ENCODE results near the gene ADAT3. TPM values are rescaled to one million over a fixed set of nuclear protein-coding genes. Genes with fewer than 3 reads are reported as not detected.
A peak's percentile ranks its signal among the peaks of the same experiment; 100 is the strongest.

ADAT3 gene
- total RNA-seq, 4 donors from 2014 or later = 18.7 to 73.2 (median 30.3) TPM

GRCh38 chr19:1860042-1860775 lies 45.0 kb upstream of the ADAT3 start:
- H3K4me1 ChIP-seq = peaks cover 60 to 82% (median 71%) of the 10 kb centered on the region in 4 donors
- WGBS, 2 donors (ENCODE audit: low coverage in 1 of 2) = 20% methylated on average over 18 of the region's 32 CpGs; no CpG with 5 or more reads in 1 of the 2 donors
- H3K27me3 ChIP-seq = no peaks in the 10 kb centered on the region
- peak overlapping the region; percentile 91 to 96 (median 93) for H3K27ac ChIP-seq
- H3K9me3 ChIP-seq = no peaks in the 10 kb centered on the region
- no peaks in the 10 kb centered on the region for H3K36me3 ChIP-seq
- intact Hi-C loops (cut with DNase I; ENCODE audit: low total_unique reads) = no loop called here
- peak overlapping the region in 2 of 4 donors; percentile 21 to 75 for H3K4me3 ChIP-seq
- peak; percentile 85 for DNase-seq
- in situ Hi-C loops (cut with MboI; ENCODE audit: low pct_ligation_motif_present in 1 of 4, low pct_unique_long_range_greater_than_20kb in 1 of 4, low sequenced_read_pairs in 3 of 4) = no loop called here
- TF ChIP-seq POLR2AphosphoS5 (IDR thresholded peaks at IDR 0.05) (peak in 2 of 3 donors; percentile 43 to 64), EP300 (IDR thresholded peaks at IDR 0.05; ENCODE audit: low read depth) (no peak), CTCF (IDR thresholded peaks at IDR 0.05) (no peak), POLR2A (IDR thresholded peaks at IDR 0.05) (peak; percentile 57)

GRCh38 chr19:1860821-1861598 lies 44.2 kb upstream of the ADAT3 start:
- Histone ChIP-seq H3K4me1 (peaks cover 55 to 77% (median 65%) of the 10 kb centered on the region in 4 donors), H3K9me3 (no peaks in the 10 kb centered on the region), H3K36me3 (no peaks in the 10 kb centered on the region), H3K27ac (peak overlapping the region; percentile 91 to 96 (median 93)), H3K27me3 (no peaks in the 10 kb centered on the region), H3K4me3 (peak overlapping the region in 2 of 4 donors; percentile 73 to 75)
- 49 to 67% methylated on average over 4 to 27 of the region's 28 CpGs for WGBS, 2 donors (ENCODE audit: low coverage in 1 of 2)
- in situ Hi-C loops (cut with MboI; ENCODE audit: low pct_ligation_motif_present in 1 of 4, low pct_unique_long_range_greater_than_20kb in 1 of 4, low sequenced_read_pairs in 3 of 4) = no loop called here
- TF ChIP-seq CTCF (IDR thresholded peaks at IDR 0.05) = no peak
- DNase-seq = no peak
- intact Hi-C loops (cut with DNase I; ENCODE audit: low total_unique reads) = no loop called here

- H3K36me3 ChIP-seq = no peaks in the 10 kb centered on the region
- H3K4me3 ChIP-seq = peak overlapping the region in 3 of 4 donors; percentile 64 to 75 (median 73)
- no peaks in the 10 kb centered on the region for H3K27me3 ChIP-seq
- peaks cover 49 to 71% (median 59%) of the 10 kb centered on the region in 4 donors for H3K4me1 ChIP-seq
- H3K9me3 ChIP-seq = no peaks in the 10 kb centered on the region
- in situ Hi-C loops (cut with MboI; ENCODE audit: low pct_ligation_motif_present in 1 of 4, low pct_unique_long_range_greater_than_20kb in 1 of 4, low sequenced_read_pairs in 3 of 4) (no loop called here), intact Hi-C loops (cut with DNase I; ENCODE audit: low total_unique reads) (no loop called here)
- no peak for TF ChIP-seq POLR2A (IDR thresholded peaks at IDR 0.05)
- TF ChIP-seq CTCF (IDR thresholded peaks at IDR 0.05) = no peak
- no peak for TF ChIP-seq EP300 (IDR thresholded peaks at IDR 0.05; ENCODE audit: low read depth)
- TF ChIP-seq POLR2AphosphoS5 (IDR thresholded peaks at IDR 0.05) = no peak
- 28% methylated on average over 23 of the region's 23 CpGs; no CpG with 5 or more reads in 1 of the 2 donors for WGBS, 2 donors (ENCODE audit: low coverage in 1 of 2)
- DNase-seq = no peak
- H3K27ac ChIP-seq = peak overlapping the region; percentile 91 to 96 (median 93)
Observed at GRCh38 chr19:1861599-1862031, 43.6 kb upstream of the ADAT3 start.

GRCh38 chr19:1862068-1862423 lies 43.2 kb upstream of the ADAT3 start:
- in situ Hi-C loops (cut with MboI; ENCODE audit: low pct_ligation_motif_present in 1 of 4, low pct_unique_long_range_greater_than_20kb in 1 of 4, low sequenced_read_pairs in 3 of 4) = no loop called here
- intact Hi-C loops (cut with DNase I; ENCODE audit: low total_unique reads) = no loop called here
- Histone ChIP-seq H3K4me1 (peaks cover 49 to 68% (median 58%) of the 10 kb centered on the region in 4 donors), H3K4me3 (peak overlapping the region; percentile 64 to 75 (median 72)), H3K36me3 (no peaks in the 10 kb centered on the region), H3K9me3 (no peaks in the 10 kb centered on the region), H3K27me3 (no peaks in the 10 kb centered on the region), H3K27ac (peak overlapping the region; percentile 91 to 96 (median 93))
- DNase-seq = no peak
- TF ChIP-seq POLR2A (IDR thresholded peaks at IDR 0.05) (no peak), CTCF (IDR thresholded peaks at IDR 0.05) (peak in 1 of 5 experiments; percentile 38), EP300 (IDR thresholded peaks at IDR 0.05; ENCODE audit: low read depth) (no peak), POLR2AphosphoS5 (IDR thresholded peaks at IDR 0.05) (no peak)
- 3% methylated on average over 21 of the region's 21 CpGs; no CpG with 5 or more reads in 1 of the 2 donors for WGBS, 2 donors (ENCODE audit: low coverage in 1 of 2)
